Measurements from ENCODE around the gene PRR23C. TPM values are rescaled to one million over a fixed set of nuclear protein-coding genes. Genes with fewer than 3 reads are reported as not detected.

Gene PRR23C
- total and polyA plus RNA-seq, 4 donors: not detected

DNA sequence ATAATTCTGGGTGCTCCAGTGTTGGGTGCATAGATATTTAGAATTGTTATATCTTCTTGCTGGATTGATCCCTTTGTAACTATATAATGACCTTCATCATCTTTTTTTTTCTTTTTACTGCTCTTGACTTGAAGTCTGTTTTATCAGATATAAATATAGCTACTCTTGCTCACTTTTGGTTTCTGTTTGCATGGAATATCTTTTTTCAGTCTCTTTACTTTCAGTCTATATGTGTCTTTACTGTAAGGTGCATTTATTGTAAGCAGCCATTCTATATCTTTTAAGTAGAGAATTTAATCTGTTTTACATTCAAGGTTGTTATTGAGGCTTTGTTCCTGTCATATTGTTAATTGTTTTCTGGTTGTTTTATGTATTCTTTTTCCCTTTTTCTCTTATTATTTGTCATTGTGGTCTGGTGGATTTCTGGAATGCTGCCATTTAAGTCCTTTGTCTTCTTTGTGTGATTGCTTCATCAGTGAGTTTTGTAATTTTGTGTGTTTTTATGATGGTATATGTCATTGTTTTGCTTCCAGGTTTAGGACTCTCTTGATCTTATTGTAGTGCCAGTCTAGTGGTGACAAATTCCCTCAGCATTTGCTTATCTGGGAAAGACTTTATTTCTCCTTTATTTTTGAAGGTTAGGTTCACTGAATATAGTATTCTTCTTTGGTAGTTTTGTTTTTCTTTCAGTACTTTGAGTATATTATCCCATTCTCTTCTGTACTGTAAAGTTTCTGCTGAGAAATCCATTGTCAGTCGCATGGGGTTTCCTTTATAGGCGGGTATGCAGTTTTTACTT, 8.3 kb upstream of the PRR23C start:
- WGBS, 2 donors: 65 to 76% methylated on average over 2 of the region's 2 CpGs
- H3K4me1 ChIP-seq (ENCODE audit: control insufficient read depth in 5 of 5, insufficient read depth in 5 of 5, low read length in 5 of 5): no peaks in the 10 kb centered on the region
- H3K9me3 ChIP-seq (ENCODE audit: control insufficient read depth in 4 of 4, insufficient read depth in 3 of 4, low read length in 3 of 4): peaks cover 0 to 8% (median 8%) of the 10 kb centered on the region in 4 donors
- no peak overlapping the region for H3K27ac ChIP-seq (ENCODE audit: low read depth in 1 of 2, low read length in 1 of 2)
- TF ChIP-seq, protein P1, sequence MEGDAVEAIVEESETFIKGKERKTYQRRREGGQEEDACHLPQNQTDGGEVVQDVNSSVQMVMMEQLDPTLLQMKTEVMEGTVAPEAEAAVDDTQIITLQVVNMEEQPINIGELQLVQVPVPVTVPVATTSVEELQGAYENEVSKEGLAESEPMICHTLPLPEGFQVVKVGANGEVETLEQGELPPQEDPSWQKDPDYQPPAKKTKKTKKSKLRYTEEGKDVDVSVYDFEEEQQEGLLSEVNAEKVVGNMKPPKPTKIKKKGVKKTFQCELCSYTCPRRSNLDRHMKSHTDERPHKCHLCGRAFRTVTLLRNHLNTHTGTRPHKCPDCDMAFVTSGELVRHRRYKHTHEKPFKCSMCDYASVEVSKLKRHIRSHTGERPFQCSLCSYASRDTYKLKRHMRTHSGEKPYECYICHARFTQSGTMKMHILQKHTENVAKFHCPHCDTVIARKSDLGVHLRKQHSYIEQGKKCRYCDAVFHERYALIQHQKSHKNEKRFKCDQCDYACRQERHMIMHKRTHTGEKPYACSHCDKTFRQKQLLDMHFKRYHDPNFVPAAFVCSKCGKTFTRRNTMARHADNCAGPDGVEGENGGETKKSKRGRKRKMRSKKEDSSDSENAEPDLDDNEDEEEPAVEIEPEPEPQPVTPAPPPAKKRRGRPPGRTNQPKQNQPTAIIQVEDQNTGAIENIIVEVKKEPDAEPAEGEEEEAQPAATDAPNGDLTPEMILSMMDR (IDR thresholded peaks at IDR 0.05; ENCODE audit: control extremely low read depth, extremely low read depth): no peak
- no peak overlapping the region for H3K4me3 ChIP-seq
- ATAC-seq (ENCODE audit: insufficient read depth, low FRiP score) (no peak), DNase-seq (no peak)
- H3K27me3 ChIP-seq (ENCODE audit: control insufficient read depth in 3 of 3, insufficient read depth in 3 of 3, low read length in 2 of 3): no peaks in the 10 kb centered on the region
- H3K36me3 ChIP-seq (ENCODE audit: control insufficient read depth in 4 of 4, insufficient read depth in 4 of 4, low read length in 4 of 4): no peaks in the 10 kb centered on the region
- no peak overlapping the region for H3K9ac ChIP-seq (ENCODE audit: insufficient read depth in 1 of 2, low read length in 2 of 2)

DNA sequence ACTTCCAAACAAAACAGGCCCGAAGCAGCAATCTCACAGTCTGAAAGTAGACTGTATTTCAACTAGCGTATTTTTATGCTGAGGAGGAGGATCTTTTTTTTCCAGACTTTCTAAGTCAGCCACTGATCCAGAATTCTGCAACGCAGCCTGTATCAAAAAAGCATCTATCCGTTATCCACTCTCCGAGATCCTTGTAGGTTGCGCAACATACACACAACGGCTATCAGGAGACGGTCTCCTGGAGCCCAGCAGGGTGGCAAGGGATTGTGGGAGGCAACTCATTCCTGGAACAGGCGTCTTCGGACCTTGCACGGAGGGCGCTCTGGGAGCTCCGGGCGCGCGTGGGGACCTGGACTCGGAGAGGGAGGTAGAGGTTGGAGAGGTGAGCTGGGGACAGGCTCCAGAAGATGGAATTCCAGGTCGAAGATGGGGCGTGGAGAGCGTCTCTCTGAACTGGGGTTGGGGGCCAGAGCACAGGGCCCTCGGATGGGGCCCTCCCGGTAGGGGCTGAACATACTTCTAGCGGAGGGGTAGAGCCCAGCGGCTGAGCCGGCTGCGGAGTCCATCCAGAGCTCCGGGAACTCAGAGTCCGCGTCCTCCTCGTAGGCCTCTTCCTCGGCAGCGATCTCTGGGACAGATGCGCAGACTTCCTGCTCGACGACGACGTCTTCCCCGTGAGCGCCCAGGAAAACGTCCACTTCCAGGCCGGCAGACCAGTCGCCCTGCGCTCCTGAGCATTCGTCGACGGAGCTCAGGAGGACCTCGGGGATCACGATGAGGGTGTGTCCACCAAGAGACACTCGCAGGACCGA, 932 bp downstream of the PRR23C start:
- no peaks in the 10 kb centered on the region for H3K27me3 ChIP-seq (ENCODE audit: control insufficient read depth in 3 of 3, insufficient read depth in 3 of 3, low read length in 2 of 3)
- H3K4me3 ChIP-seq: no peak overlapping the region
- H3K4me1 ChIP-seq (ENCODE audit: control insufficient read depth in 5 of 5, insufficient read depth in 5 of 5, low read length in 5 of 5): no peaks in the 10 kb centered on the region
- ATAC-seq (ENCODE audit: insufficient read depth, low FRiP score): no peak
- peaks cover 0 to 21% (median 2%) of the 10 kb centered on the region in 4 donors for H3K9me3 ChIP-seq (ENCODE audit: control insufficient read depth in 4 of 4, insufficient read depth in 3 of 4, low read length in 3 of 4)
- no peak for DNase-seq
- no peaks in the 10 kb centered on the region for H3K36me3 ChIP-seq (ENCODE audit: control insufficient read depth in 4 of 4, insufficient read depth in 4 of 4, low read length in 4 of 4)
- no peak overlapping the region for H3K9ac ChIP-seq (ENCODE audit: insufficient read depth in 1 of 2, low read length in 2 of 2)
- H3K27ac ChIP-seq (ENCODE audit: low read depth in 1 of 2, low read length in 1 of 2): no peak overlapping the region
- TF ChIP-seq, protein P1 (IDR thresholded peaks at IDR 0.05; ENCODE audit: control extremely low read depth, extremely low read depth): no peak
- 70 to 79% methylated on average over 49 to 50 of the region's 50 CpGs for WGBS, 2 donors

DNA sequence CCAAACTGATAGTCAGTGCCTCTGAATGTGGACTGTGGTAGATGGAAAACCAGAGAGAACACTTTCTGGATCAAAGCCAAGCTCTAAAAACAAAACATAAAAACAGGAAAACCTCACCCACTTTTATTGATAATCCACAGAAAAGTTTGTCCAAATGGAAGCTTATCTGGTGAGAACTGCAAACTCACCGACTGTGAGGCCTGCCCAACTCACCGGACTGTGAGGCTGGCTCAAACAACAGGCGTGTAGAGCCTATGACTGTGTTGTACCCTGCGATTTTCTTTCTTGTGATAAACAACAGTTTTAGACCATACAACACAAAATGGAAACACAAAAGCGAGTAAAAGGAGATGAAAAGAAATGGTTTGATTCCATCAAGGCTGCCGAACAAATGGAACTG, 7.2 kb downstream of the PRR23C start:
- WGBS, 2 donors: 83 to 92% methylated on average over 6 of the region's 6 CpGs
- H3K9me3 ChIP-seq (ENCODE audit: control insufficient read depth in 4 of 4, insufficient read depth in 3 of 4, low read length in 3 of 4): peaks cover 0 to 2% (median 0%) of the 10 kb centered on the region in 4 donors
- no peak for DNase-seq

More for the DNA sequence above, 7.2 kb downstream of the PRR23C start:
- no peak overlapping the region for H3K9ac ChIP-seq (ENCODE audit: insufficient read depth in 1 of 2, low read length in 2 of 2)
- no peaks in the 10 kb centered on the region for H3K36me3 ChIP-seq (ENCODE audit: control insufficient read depth in 4 of 4, insufficient read depth in 4 of 4, low read length in 4 of 4)
- no peak for ATAC-seq (ENCODE audit: insufficient read depth, low FRiP score)
- H3K27ac ChIP-seq (ENCODE audit: low read depth in 1 of 2, low read length in 1 of 2): no peak overlapping the region
- H3K4me1 ChIP-seq (ENCODE audit: control insufficient read depth in 5 of 5, insufficient read depth in 5 of 5, low read length in 5 of 5): no peaks in the 10 kb centered on the region
- no peak overlapping the region for H3K4me3 ChIP-seq
- TF ChIP-seq, protein P1 (IDR thresholded peaks at IDR 0.05; ENCODE audit: control extremely low read depth, extremely low read depth): no peak
- no peaks in the 10 kb centered on the region for H3K27me3 ChIP-seq (ENCODE audit: control insufficient read depth in 3 of 3, insufficient read depth in 3 of 3, low read length in 2 of 3)
